A673 (cell line): ENCODE data around the gene KRTAP4-7. TPM values are rescaled to one million over a fixed set of nuclear protein-coding genes. Genes with fewer than 3 reads are reported as not detected.
"Not testable (repeated sequence)": the region's sequence is repeated elsewhere in the genome, so short reads cannot be mapped to it uniquely, and the experiment has no call there.

Source experiments
- BruUV-seq: library from RNA; stranded (reverse); fragments of 400-500 nt; replicated peaks from 2 replicates; lab custom pipeline; 2021; lab: Mats Ljungman, UMichigan
- CTCF ChIA-PET: fragments of 300-600 bp; sonication (Branson Sonifier 250); formaldehyde crosslinking; loops from one replicate; lab custom pipeline; 2022; ENCODE audit warnings: antibody characterized with exemption; lab: Charles Lee
- POLR2A ChIA-PET: fragments of 300-600 bp; sonication (Branson Sonifier 250); formaldehyde crosslinking; loops from one replicate; lab custom pipeline; 2022; ENCODE audit warnings: antibody characterized with exemption; ENCODE audit not compliant: low non-redundant PET; lab: Charles Lee
- DNase-seq: peaks from one replicate; pipeline ENCODE4 v3.0.0-alpha.2; 2015; ENCODE audit warnings: low spot score
- H3K27ac ChIP-seq: fragments of 200-600 bp; sonication (generic); 2 replicates; pipeline ENCODE4 v1.5.1; 2016; ENCODE audit warnings: mixed run types, low read depth, mild to moderate bottlenecking, mixed read lengths, antibody characterized with exemption, low read length; ENCODE audit not compliant: poor library complexity, severe bottlenecking
- H3K27me3 ChIP-seq: fragments of 200-600 bp; sonication (generic); replicated peaks from 2 replicates; pipeline ENCODE4 v1.6.1; 2017; ENCODE audit warnings: mixed run types, low read depth, mild to moderate bottlenecking, mixed read lengths, antibody characterized with exemption, low read length; ENCODE audit not compliant: insufficient read depth, poor library complexity
- H3K36me3 ChIP-seq: fragments of 200-600 bp; sonication (generic); 2 replicates; pipeline ENCODE4 v1.6.1; 2016; ENCODE audit warnings: mixed run types, mild to moderate bottlenecking, mixed read lengths, antibody characterized with exemption, low read length; ENCODE audit not compliant: insufficient read depth, poor library complexity, severe bottlenecking
- H3K4me1 ChIP-seq: fragments of 200-600 bp; sonication (generic); 2 replicates; pipeline ENCODE4 v1.6.1; 2017; ENCODE audit warnings: mixed run types, mild to moderate bottlenecking, mixed read lengths, antibody characterized with exemption, low read length; ENCODE audit not compliant: insufficient read depth, poor library complexity, severe bottlenecking
- H3K4me3 ChIP-seq: fragments of 200-600 bp; sonication (generic); 2 replicates; pipeline ENCODE4 v1.5.1; 2016; ENCODE audit warnings: low read depth, mixed run types, mild to moderate bottlenecking, mixed read lengths, low read length; ENCODE audit not compliant: poor library complexity, severe bottlenecking
- H3K9me3 ChIP-seq: fragments of 200-600 bp; sonication (generic); 2 replicates; pipeline ENCODE4 v1.6.1; 2016; ENCODE audit warnings: mixed run types, low read depth, mild to moderate bottlenecking, mixed read lengths, antibody characterized with exemption, low read length; ENCODE audit not compliant: poor library complexity, severe bottlenecking
- CTCF ChIP-seq: fragments of 300-800, 200-600 bp; sonication (generic); conservative IDR thresholded peaks from 2 replicates; pipeline ENCODE4 v1.5.1; 2017; ENCODE audit warnings: low read depth, mild to moderate bottlenecking, antibody characterized with exemption, low read length, moderate library complexity, mixed read lengths
- EZH2 ChIP-seq: fragments of 200-600 bp; sonication (generic); IDR thresholded peaks from 2 replicates; pipeline ENCODE4 v1.6.1; 2017; ENCODE audit warnings: borderline replicate concordance, low read depth, mild to moderate bottlenecking, mixed read lengths, antibody characterized with exemption, low read length; ENCODE audit not compliant: poor library complexity, severe bottlenecking
- intact Hi-C: fragments of 100-400 bp; cut with micrococcal nuclease; formaldehyde crosslinking; loops from one replicate; pipeline ENCODE4 v1.10.0; 2022; ENCODE audit not compliant: unreplicated experiment
- total RNA-seq: library from RNA; stranded (reverse); gene quantifications from 2 replicates; pipeline ENCODE4 v1.2.3, GENCODE V29; 2021

Gene KRTAP4-7
- total RNA-seq, 1 experiment from 2014 or later, result not detected

GRCh38 chr17:41096055-41096454, 12.1 kb downstream of the KRTAP4-7 start:
- ChIA-PET CTCF (no interaction called here), POLR2A (no interaction called here)
- no peak for TF ChIP-seq EZH2
- no peak for TF ChIP-seq CTCF
- H3K4me1 ChIP-seq, result no peaks in the 10 kb centered on the region
- no TSS peak for BruUV-seq
- intact Hi-C loops, result no loop called here
- H3K36me3 ChIP-seq, result no peaks in the 10 kb centered on the region
- no peaks in the 10 kb centered on the region for H3K9me3 ChIP-seq
- no peaks in the 10 kb centered on the region for H3K27me3 ChIP-seq
- no peak for DNase-seq
- no peak overlapping the region for H3K4me3 ChIP-seq
- no peak overlapping the region for H3K27ac ChIP-seq

- Histone ChIP-seq H3K36me3 (no peaks in the 10 kb centered on the region), H3K27me3 (no peaks in the 10 kb centered on the region), H3K4me3 (no peak within 1 kb of the TSS), H3K4me1 (no peaks in the 10 kb centered on the region), H3K9me3 (no peaks in the 10 kb centered on the region), H3K27ac (no peak within 1 kb of the TSS)
- TF ChIP-seq CTCF, result no peak
- TF ChIP-seq EZH2, result no peak
- DNase-seq, result no peak
- POLR2A ChIA-PET, result no interaction called here
- CTCF ChIA-PET, result no interaction called here
- no TSS peak for BruUV-seq
- intact Hi-C loops, result no loop called here
Observed at GRCh38 chr17:41098042-41098441, 14.1 kb downstream of the KRTAP4-7 start, which contains the start of gene KRTAP4-8. KRTAP4-8 (minus strand) TSS chr17:41098142; CDS start chr17:41098084, 58 bp downstream.

DNA sequence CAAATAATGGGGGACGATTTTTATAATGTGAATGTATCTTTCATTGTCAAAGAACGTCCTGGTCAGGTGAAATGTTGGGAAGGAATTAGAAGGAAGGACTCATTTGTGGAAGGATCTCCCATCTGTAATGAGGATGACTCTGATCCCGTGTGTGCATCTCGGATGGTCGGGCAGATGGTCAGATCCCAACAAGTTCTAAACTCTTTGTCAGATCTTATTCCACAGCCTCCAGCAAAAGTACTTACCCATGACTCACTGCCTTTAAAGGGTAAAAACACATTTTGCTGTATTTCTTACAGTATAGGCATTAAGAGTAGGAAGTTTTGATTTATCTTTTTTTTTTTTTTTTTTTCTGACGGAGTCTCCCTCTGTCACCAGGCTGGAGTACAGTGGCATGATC, 14.5 kb downstream of the KRTAP4-7 start:
- CTCF ChIA-PET, result no interaction called here
- no peaks in the 10 kb centered on the region for H3K4me1 ChIP-seq
- intact Hi-C loops, result no loop called here
- H3K27ac ChIP-seq, result no peak overlapping the region
- H3K4me3 ChIP-seq, result no peak overlapping the region
- POLR2A ChIA-PET, result no interaction called here
- H3K27me3 ChIP-seq, result no peaks in the 10 kb centered on the region
- H3K9me3 ChIP-seq, result no peaks in the 10 kb centered on the region
- H3K36me3 ChIP-seq, result no peaks in the 10 kb centered on the region
- no peak for DNase-seq
- BruUV-seq, result no TSS peak
- TF ChIP-seq CTCF (no peak), EZH2 (no peak)

- CTCF ChIA-PET, BruUV-seq, intact Hi-C loops, H3K9me3 ChIP-seq, H3K4me1 ChIP-seq, H3K4me3 ChIP-seq, POLR2A ChIA-PET, H3K36me3 ChIP-seq, H3K27me3 ChIP-seq, DNase-seq, H3K27ac ChIP-seq: not testable (repeated sequence)
Observed at GRCh38 chr17:41099682-41100480, 15.9 kb downstream of the KRTAP4-7 start.
